DOHH2 (cell line): ENCODE measurements around the gene HLA-E.
"Not testable (repeated sequence)": the region's sequence is repeated elsewhere in the genome, so short reads cannot be mapped to it uniquely, and the experiment has no call there.

Experiments
- H3F3A ChIP-seq: fragments of 200-600 bp; sonication (generic), shearing (Covaris generic); 2 replicates; pipeline ENCODE4 v1.6.0; 2016; ENCODE audit warnings: antibody characterized with exemption, mild to moderate bottlenecking; ENCODE audit not compliant: control insufficient read depth, insufficient read depth
- H3K27ac ChIP-seq: fragments of 200-600 bp; sonication (generic); 2 replicates; pipeline ENCODE4 v1.5.1; 2014; ENCODE audit warnings: low read depth, mild to moderate bottlenecking, low read length, moderate library complexity
- H3K27me3 ChIP-seq: fragments of 200-600 bp; sonication (generic); 2 replicates; pipeline ENCODE4 v1.6.1; 2014; ENCODE audit warnings: mild to moderate bottlenecking, low read length, mixed read lengths; ENCODE audit not compliant: control insufficient read depth
- H3K36me3 ChIP-seq: fragments of 200-600 bp; sonication (generic); 2 replicates; pipeline ENCODE4 v1.6.1; 2014; ENCODE audit warnings: mild to moderate bottlenecking, low read length, moderate library complexity, mixed read lengths; ENCODE audit not compliant: control insufficient read depth
- H3K4me1 ChIP-seq: fragments of 200-600 bp; sonication (generic); 2 replicates; pipeline ENCODE4 v1.6.1; 2014; ENCODE audit warnings: mild to moderate bottlenecking, low read length, mixed read lengths; ENCODE audit not compliant: control insufficient read depth
- H3K4me2 ChIP-seq: fragments of 200-600 bp; sonication (generic); 2 replicates; pipeline ENCODE4 v1.6.0; 2014; ENCODE audit warnings: mild to moderate bottlenecking, low read length, moderate library complexity
- H3K4me3 ChIP-seq: fragments of 200-600 bp; sonication (generic); 2 replicates; pipeline ENCODE4 v1.5.1; 2014; ENCODE audit warnings: mild to moderate bottlenecking, low read length, mixed read lengths
- H3K79me2 ChIP-seq: fragments of 200-600 bp; sonication (generic); 2 replicates; pipeline ENCODE4 v1.6.1; 2014; ENCODE audit warnings: mild to moderate bottlenecking, low read length, mixed read lengths; ENCODE audit not compliant: control insufficient read depth
- H3K9me2 ChIP-seq: fragments of 200-600 bp; sonication (generic); replicated peaks from 2 replicates; pipeline ENCODE4 v1.6.1; 2014; ENCODE audit warnings: mild to moderate bottlenecking, low read length, mixed read lengths; ENCODE audit not compliant: control insufficient read depth
- H3K9me3 ChIP-seq: fragments of 200-600 bp; sonication (generic); 2 replicates; pipeline ENCODE4 v1.6.1; 2014; ENCODE audit warnings: antibody characterized with exemption, low read length, mixed read lengths; ENCODE audit not compliant: control insufficient read depth, insufficient read depth
- H4K20me1 ChIP-seq: fragments of 200-600 bp; sonication (generic); 2 replicates; pipeline ENCODE4 v1.6.0; 2014; ENCODE audit warnings: low read depth, mild to moderate bottlenecking, antibody characterized with exemption, low read length, moderate library complexity; ENCODE audit not compliant: control insufficient read depth, insufficient read depth
- EZH2phosphoT487 ChIP-seq: fragments of 200-600 bp; sonication (generic); IDR thresholded peaks from 2 replicates; pipeline ENCODE4 v1.6.1; 2017; ENCODE audit warnings: borderline replicate concordance, mild to moderate bottlenecking, antibody characterized with exemption, low read length, moderate library complexity, mixed read lengths
- TF ChIP-seq, protein P1 (sequence below): fragments of 200-600 bp; sonication (generic); IDR thresholded peaks from one replicate; pipeline ENCODE4 v1.5.1; 2014; ENCODE audit warnings: antibody characterized with exemption, mild to moderate bottlenecking, low read depth, low read length; ENCODE audit not compliant: poor library complexity, severe bottlenecking

Gene HLA-E

DNA sequence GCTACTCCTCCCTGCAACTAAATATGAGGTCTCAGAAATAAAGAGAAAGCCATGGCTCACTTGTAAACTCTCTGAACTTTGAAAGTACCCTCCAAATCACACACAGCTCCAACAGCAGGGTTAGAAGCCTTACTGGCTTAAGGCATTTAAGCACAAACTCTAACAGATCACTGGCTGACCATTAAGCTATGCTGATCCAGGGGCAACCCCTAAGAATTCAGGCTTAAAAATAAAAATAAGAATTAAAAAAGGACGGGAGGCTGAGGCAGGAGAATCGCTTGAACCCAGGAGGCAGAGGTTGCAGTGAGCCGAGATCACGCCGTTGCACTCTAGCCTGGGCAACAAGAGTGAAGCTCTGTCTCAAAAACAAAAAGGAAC, 21.8 kb downstream of the HLA-E start:
- H3K27ac ChIP-seq = no peak overlapping the region
- no peaks in the 10 kb centered on the region for H3K9me2 ChIP-seq

GRCh38 chr6:30513451-30513850, 24.1 kb downstream of the HLA-E start:
- Histone ChIP-seq H3K4me2 (no peak overlapping the region), H3K27me3 (peaks cover 19% of the 10 kb centered on the region), H3K4me3 (no peak overlapping the region), H3F3A (peaks cover 25% of the 10 kb centered on the region), H3K27ac (no peak overlapping the region), H3K9me2 (no peaks in the 10 kb centered on the region), H3K9me3 (peaks cover 6% of the 10 kb centered on the region), H3K79me2 (no peaks in the 10 kb centered on the region), H3K36me3 (no peaks in the 10 kb centered on the region), H3K4me1 (peaks cover 62% of the 10 kb centered on the region), H4K20me1 (no peaks in the 10 kb centered on the region)
- TF ChIP-seq, protein P1, sequence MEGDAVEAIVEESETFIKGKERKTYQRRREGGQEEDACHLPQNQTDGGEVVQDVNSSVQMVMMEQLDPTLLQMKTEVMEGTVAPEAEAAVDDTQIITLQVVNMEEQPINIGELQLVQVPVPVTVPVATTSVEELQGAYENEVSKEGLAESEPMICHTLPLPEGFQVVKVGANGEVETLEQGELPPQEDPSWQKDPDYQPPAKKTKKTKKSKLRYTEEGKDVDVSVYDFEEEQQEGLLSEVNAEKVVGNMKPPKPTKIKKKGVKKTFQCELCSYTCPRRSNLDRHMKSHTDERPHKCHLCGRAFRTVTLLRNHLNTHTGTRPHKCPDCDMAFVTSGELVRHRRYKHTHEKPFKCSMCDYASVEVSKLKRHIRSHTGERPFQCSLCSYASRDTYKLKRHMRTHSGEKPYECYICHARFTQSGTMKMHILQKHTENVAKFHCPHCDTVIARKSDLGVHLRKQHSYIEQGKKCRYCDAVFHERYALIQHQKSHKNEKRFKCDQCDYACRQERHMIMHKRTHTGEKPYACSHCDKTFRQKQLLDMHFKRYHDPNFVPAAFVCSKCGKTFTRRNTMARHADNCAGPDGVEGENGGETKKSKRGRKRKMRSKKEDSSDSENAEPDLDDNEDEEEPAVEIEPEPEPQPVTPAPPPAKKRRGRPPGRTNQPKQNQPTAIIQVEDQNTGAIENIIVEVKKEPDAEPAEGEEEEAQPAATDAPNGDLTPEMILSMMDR = no peak
- TF ChIP-seq EZH2phosphoT487 = no peak

More for the DNA sequence above, 21.8 kb downstream of the HLA-E start:
- no peak overlapping the region for H3K4me3 ChIP-seq
- H4K20me1 ChIP-seq = no peaks in the 10 kb centered on the region
- H3K4me2 ChIP-seq = peak overlapping the region; percentile 13; the same call in 1 of the 2 replicates
- no peaks in the 10 kb centered on the region for H3K36me3 ChIP-seq
- H3K27me3 ChIP-seq = peaks cover 32% of the 10 kb centered on the region
- H3K79me2 ChIP-seq = no peaks in the 10 kb centered on the region
- TF ChIP-seq EZH2phosphoT487 = no peak
- TF ChIP-seq, protein P1 = no peak
- H3K4me1 ChIP-seq = peaks cover 73% of the 10 kb centered on the region
- H3K9me3 ChIP-seq = no peaks in the 10 kb centered on the region
- H3F3A ChIP-seq = peaks cover 23% of the 10 kb centered on the region

GRCh38 chr6:30515106-30515505, 25.8 kb downstream of the HLA-E start:
- no peaks in the 10 kb centered on the region for H4K20me1 ChIP-seq
- peak overlapping the region; percentile 58 for H3K4me2 ChIP-seq
- H3K4me3 ChIP-seq = peak overlapping the region; percentile 71
- H3K27ac ChIP-seq = no peak overlapping the region
- no peaks in the 10 kb centered on the region for H3K36me3 ChIP-seq
- peaks cover 21% of the 10 kb centered on the region for H3K27me3 ChIP-seq
- H3K9me3 ChIP-seq = peaks cover 9% of the 10 kb centered on the region
- H3F3A ChIP-seq = peaks cover 21% of the 10 kb centered on the region
- no peak for TF ChIP-seq EZH2phosphoT487
- H3K4me1 ChIP-seq = peaks cover 46% of the 10 kb centered on the region
- H3K9me2 ChIP-seq = no peaks in the 10 kb centered on the region
- no peaks in the 10 kb centered on the region for H3K79me2 ChIP-seq

GRCh38 chr6:30515944-30516753, 26.8 kb downstream of the HLA-E start:
- peaks cover 21% of the 10 kb centered on the region for H3F3A ChIP-seq
- peak overlapping the region; percentile 85 for H3K27ac ChIP-seq
- H3K79me2 ChIP-seq = no peaks in the 10 kb centered on the region
- peak overlapping the region; percentile 71 for H3K4me3 ChIP-seq
- no peaks in the 10 kb centered on the region for H4K20me1 ChIP-seq
- H3K27me3 ChIP-seq = peaks cover 16% of the 10 kb centered on the region
- peaks cover 9% of the 10 kb centered on the region for H3K9me3 ChIP-seq
- peaks cover 35% of the 10 kb centered on the region for H3K4me1 ChIP-seq
- no peak for TF ChIP-seq EZH2phosphoT487
- TF ChIP-seq, protein P1 = no peak
- H3K9me2 ChIP-seq = no peaks in the 10 kb centered on the region
- peak overlapping the region; percentile 62 for H3K4me2 ChIP-seq
- no peaks in the 10 kb centered on the region for H3K36me3 ChIP-seq

- H3F3A ChIP-seq = peaks cover 21% of the 10 kb centered on the region
- not testable (repeated sequence) for H3K9me3 ChIP-seq, H3K36me3 ChIP-seq, H3K9me2 ChIP-seq, H3K79me2 ChIP-seq, H4K20me1 ChIP-seq
- H3K27me3 ChIP-seq = peaks cover 11% of the 10 kb centered on the region
- H3K4me2 ChIP-seq = peak overlapping the region; percentile 62
- peak overlapping the region; percentile 71 for H3K4me3 ChIP-seq
- H3K27ac ChIP-seq = peak overlapping the region; percentile 85
- peaks cover 30% of the 10 kb centered on the region for H3K4me1 ChIP-seq
Measured at GRCh38 chr6:30516754-30517076, 27.4 kb downstream of the HLA-E start.
